PFSK-1 (cell line): ENCODE measurements around the gene LNP1.

Experiments used
- FOXP2 ChIP-seq: optimal IDR thresholded peaks from 2 replicates; pipeline ENCODE3; 2011; ENCODE audit warnings: borderline replicate concordance, control low read depth, inconsistent platforms; ENCODE audit not compliant: insufficient read depth; ENCODE audit errors: extremely low read length, extremely low read depth
- POLR2AphosphoS5 ChIP-seq: IDR thresholded peaks from 2 replicates; pipeline ENCODE4 v1.6.1; 2012; ENCODE audit warnings: low read depth, mild to moderate bottlenecking, control low read depth, low read length, moderate library complexity
- REST ChIP-seq, 2 experiments: IDR thresholded peaks; 2 replicates each; pipeline versions ENCODE4 v1.6.1 to v1.8.0; 2011 to 2012; ENCODE audit warnings: low read depth in 2 of 2, low read length in 2 of 2, control low read depth in 1 of 2, inconsistent platforms in 1 of 2, mild to moderate bottlenecking in 1 of 2, moderate library complexity in 1 of 2; ENCODE audit not compliant: insufficient read depth in 1 of 2
- SIN3A ChIP-seq: IDR thresholded peaks from 2 replicates; pipeline ENCODE4 v1.6.1; 2012; ENCODE audit warnings: mild to moderate bottlenecking, low read length, moderate library complexity, borderline replicate concordance; ENCODE audit not compliant: insufficient read depth
- TAF1 ChIP-seq: IDR thresholded peaks from 2 replicates; pipeline ENCODE4 v1.6.1; 2012; ENCODE audit warnings: low read length, control low read depth, borderline replicate concordance; ENCODE audit not compliant: insufficient read depth

The LNP1 gene

GRCh38 chr3:100386437-100387074 is 14.8 kb upstream of the LNP1 start:
- TF ChIP-seq FOXP2 = no peak

- no peak for TF ChIP-seq POLR2AphosphoS5
- TF ChIP-seq TAF1 = no peak
- TF ChIP-seq REST (IDR thresholded peaks at IDR 0.05; ENCODE audit: insufficient read depth in 1 of 2, low read depth in 2 of 2, low read length in 2 of 2) = no peak
- no peak for TF ChIP-seq SIN3A
- no peak for TF ChIP-seq FOXP2
Measured at GRCh38 chr3:100389025-100389424, 12.3 kb upstream of the LNP1 start.

- TF ChIP-seq TAF1 (no peak), REST (IDR thresholded peaks at IDR 0.05; ENCODE audit: insufficient read depth in 1 of 2, low read depth in 2 of 2, low read length in 2 of 2) (no peak), FOXP2 (no peak), SIN3A (no peak)
Measured at GRCh38 chr3:100395679-100396431, 5.5 kb upstream of the LNP1 start.

GRCh38 chr3:100396967-100397366 is 4.4 kb upstream of the LNP1 start:
- TF ChIP-seq POLR2AphosphoS5 (no peak), TAF1 (no peak), SIN3A (no peak), REST (IDR thresholded peaks at IDR 0.05; ENCODE audit: insufficient read depth in 1 of 2, low read depth in 2 of 2, low read length in 2 of 2) (no peak), FOXP2 (no peak)

- no peak for TF ChIP-seq REST (IDR thresholded peaks at IDR 0.05; ENCODE audit: insufficient read depth in 1 of 2, low read depth in 2 of 2, low read length in 2 of 2)
- TF ChIP-seq SIN3A = no peak
Measured at GRCh38 chr3:100399341-100400071, 1.8 kb upstream of the LNP1 start.
